GM12891 (cell line): ENCODE results near the gene NBEA.

ENCODE experiments used
- POLR2A ChIP-seq: IDR thresholded peaks from 2 replicates; pipeline ENCODE4 v1.6.1; 2011; ENCODE audit warnings: low read depth, low read length, control low read depth
- POLR2AphosphoS5 ChIP-seq: IDR thresholded peaks from 2 replicates; pipeline ENCODE4 v1.6.1; 2011; ENCODE audit warnings: low read depth, low read length, control low read depth
- POU2F2 ChIP-seq: IDR thresholded peaks from 2 replicates; pipeline ENCODE4 v1.6.1; 2011; ENCODE audit warnings: low read depth, mild to moderate bottlenecking, control low read depth, low read length, moderate library complexity
- TAF1 ChIP-seq: IDR thresholded peaks from 2 replicates; pipeline ENCODE4 v1.6.1; 2011; ENCODE audit warnings: low read depth, low read length, control low read depth

DNA sequence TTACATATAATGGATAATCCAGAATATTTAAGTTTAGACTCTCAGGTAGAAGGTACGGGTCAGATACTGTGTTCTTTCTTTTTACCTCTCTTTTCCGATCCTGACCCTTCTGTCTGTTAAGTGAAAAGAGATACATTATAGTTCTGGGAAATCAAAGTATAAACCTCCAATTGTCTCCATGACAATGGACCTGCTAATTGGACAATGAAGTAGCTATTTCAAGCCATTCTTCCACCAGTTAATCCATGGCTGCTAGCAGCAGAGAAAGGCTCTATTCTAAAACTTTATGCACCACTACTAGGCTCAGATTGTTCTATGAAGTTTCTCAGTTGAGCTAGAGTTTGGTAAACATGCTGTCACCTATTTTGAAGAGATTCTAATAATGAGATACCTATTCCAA, 8.3 kb upstream of the NBEA start:
- TF ChIP-seq POLR2AphosphoS5, result no peak
- no peak for TF ChIP-seq POLR2A
- TF ChIP-seq TAF1, result no peak
- no peak for TF ChIP-seq POU2F2
